ENCODE data around the gene MORF4L1. TPM values are rescaled to one million over a fixed set of nuclear protein-coding genes. Genes with fewer than 3 reads are reported as not detected.

MORF4L1 gene
- total and polyA plus RNA-seq, 2 experiments from 2014 or later = 357 to 388 TPM

DNA sequence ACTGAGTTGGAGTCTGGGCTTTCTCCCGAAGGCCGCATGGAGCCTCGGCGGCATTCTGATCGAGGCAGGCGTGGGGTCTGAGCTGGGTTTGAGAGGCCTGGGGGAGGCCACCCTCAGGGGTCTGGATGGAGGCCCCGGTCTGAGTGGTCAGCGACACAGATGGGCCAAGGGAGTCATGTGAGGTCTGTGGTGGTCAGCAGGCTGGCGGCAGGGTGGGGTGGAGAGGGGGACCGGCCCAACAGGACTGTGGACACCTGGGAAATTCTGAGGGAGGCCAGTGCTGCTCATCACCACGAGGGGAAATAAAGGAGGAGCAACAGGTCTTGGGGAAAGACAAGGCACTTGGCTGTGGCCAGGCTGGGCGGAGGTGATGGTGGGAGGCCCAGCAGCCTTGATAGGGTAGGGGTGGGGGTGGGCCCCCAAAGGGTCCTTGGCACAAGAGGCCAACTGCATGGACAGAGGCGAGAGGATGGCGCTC is 56.0 kb downstream of the MORF4L1 start:
- 90 to 96% methylated on average over 12 to 14 of the region's 14 CpGs for WGBS, 2 experiments (ENCODE audit: low coverage in 1 of 2, low lambda C conversion rate in 2 of 2, missing lambda C conversion rate in 2 of 2)
- Histone ChIP-seq H3K4me1 (ENCODE audit: insufficient read depth) (peaks cover 9% of the 10 kb centered on the region), H3K4me3 (no peak overlapping the region), H3K9me3 (ENCODE audit: low read depth) (no peaks in the 10 kb centered on the region), H3F3A (ENCODE audit: insufficient read depth) (peaks cover 8% of the 10 kb centered on the region), H3K9me2 (ENCODE audit: insufficient read depth) (no peaks in the 10 kb centered on the region), H3K36me3 (ENCODE audit: low read depth) (peaks cover 5% of the 10 kb centered on the region; the same call in 1 of the 2 replicates), H3K27me3 (replicated peaks; ENCODE audit: insufficient read depth) (0 out of 2 replicates have a peak, but pooled peaks cover 7% of the 10 kb centered on the region), H3K79me2 (ENCODE audit: insufficient read depth) (no peaks in the 10 kb centered on the region), H2AFZ (no peak overlapping the region), H3K4me2 (ENCODE audit: unreplicated experiment) (no peak overlapping the region), H3K9ac (no peak overlapping the region), H4K20me1 (ENCODE audit: insufficient read depth) (no peaks in the 10 kb centered on the region), H3K27ac (no peak overlapping the region)
- in situ Hi-C loops (cut with MboI) = no loop called here
- no peak for DNase-seq
- no peak for TF ChIP-seq EZH2phosphoT487 (IDR thresholded peaks at IDR 0.05; ENCODE audit: insufficient read depth, low read depth)
- TF ChIP-seq EZH2 (IDR thresholded peaks at IDR 0.05; ENCODE audit: insufficient read depth, poor library complexity, severe bottlenecking) = no peak

DNA sequence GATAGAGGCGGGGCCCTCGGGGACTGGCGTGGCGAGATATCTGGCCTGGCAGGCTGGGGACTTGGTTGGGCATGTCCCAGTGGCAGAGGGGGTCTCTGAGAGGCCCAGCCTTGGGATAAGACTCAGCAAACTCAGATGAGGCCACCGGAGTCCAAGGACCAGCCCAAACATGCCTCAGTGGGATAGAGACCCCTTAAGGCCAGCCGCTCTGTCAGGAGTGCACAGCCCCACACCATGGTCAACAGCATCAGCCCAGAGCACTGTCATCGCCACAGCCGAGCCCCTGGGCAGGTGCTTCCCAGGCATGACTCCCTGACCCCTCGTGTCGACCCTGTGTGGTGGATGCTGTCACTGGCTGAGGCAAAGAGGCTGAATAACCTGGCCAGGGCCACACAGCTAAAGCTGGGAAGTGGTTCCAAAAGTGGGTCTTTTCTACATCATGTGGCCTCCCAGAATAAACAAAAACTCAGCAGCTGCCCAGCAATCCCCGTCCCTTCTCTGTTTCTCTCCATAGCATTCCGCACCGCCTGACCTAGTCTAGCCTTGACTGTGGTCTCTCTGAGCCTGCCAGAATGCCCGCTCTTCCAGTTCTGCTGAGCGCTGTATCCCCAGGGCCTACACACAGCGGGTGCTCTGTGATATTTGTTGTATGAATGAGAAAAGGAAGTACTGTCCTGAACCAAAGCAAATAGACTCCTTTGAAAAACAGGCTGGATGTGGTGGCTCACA is 57.0 kb downstream of the MORF4L1 start:
- TF ChIP-seq EZH2phosphoT487 (IDR thresholded peaks at IDR 0.05; ENCODE audit: insufficient read depth, low read depth) = no peak
- no peak for TF ChIP-seq EZH2 (IDR thresholded peaks at IDR 0.05; ENCODE audit: insufficient read depth, poor library complexity, severe bottlenecking)
- Histone ChIP-seq H3K4me1 (ENCODE audit: insufficient read depth) (peaks cover 9% of the 10 kb centered on the region), H3K27ac (no peak overlapping the region)

DNA sequence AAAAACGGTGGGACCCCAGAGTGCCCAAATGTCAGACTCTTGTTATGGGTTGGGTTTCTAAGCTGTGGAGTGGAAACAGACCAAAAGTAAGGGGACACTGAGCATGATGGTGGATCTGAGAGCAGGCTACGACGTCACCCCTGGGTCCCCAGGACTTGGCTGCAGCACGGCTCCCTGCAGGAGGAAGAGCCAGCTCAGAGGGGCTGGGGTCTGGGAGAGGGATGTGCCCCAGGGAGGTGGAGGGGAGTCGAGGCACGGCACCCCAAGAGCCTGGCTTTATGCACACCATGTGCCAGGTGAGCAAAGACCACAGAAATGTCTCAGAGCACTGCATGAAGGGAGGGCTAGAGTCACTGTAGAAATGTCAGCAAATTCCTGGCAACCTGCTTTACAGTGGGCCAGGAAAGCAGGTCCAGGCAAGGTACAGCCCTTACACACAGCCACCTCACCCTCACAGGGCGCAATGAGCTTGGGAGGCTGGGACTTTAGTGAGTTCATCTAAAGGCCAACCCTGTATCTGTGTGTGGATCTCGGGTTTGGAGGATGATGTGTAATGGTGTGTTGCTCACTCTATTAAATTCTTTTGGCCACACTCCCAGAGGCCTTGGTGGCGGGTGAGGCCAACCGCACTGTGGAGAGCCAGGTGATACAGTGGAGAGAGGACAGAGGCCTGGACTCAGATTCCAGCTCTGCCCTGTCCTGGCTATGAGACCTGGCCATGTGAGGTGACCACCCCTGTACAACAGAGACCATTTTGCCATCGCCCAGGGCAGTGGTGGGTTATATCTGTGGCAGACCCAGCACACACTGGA is 58.1 kb downstream of the MORF4L1 start:
- no peaks in the 10 kb centered on the region for H3K79me2 ChIP-seq (ENCODE audit: insufficient read depth)
- no peak overlapping the region for H3K9ac ChIP-seq
- TF ChIP-seq EZH2 (IDR thresholded peaks at IDR 0.05; ENCODE audit: insufficient read depth, poor library complexity, severe bottlenecking) (no peak), EZH2phosphoT487 (IDR thresholded peaks at IDR 0.05; ENCODE audit: insufficient read depth, low read depth) (no peak)
- in situ Hi-C loops (cut with MboI) = no loop called here
- no peaks in the 10 kb centered on the region for H4K20me1 ChIP-seq (ENCODE audit: insufficient read depth)
- no peak overlapping the region for H3K4me3 ChIP-seq
- 0 out of 2 replicates have a peak, but pooled peaks cover 4% of the 10 kb centered on the region for H3K36me3 ChIP-seq (ENCODE audit: low read depth)
- 35 to 37% methylated on average over 11 of the region's 11 CpGs for WGBS, 2 experiments (ENCODE audit: low coverage in 1 of 2, low lambda C conversion rate in 2 of 2, missing lambda C conversion rate in 2 of 2)
- no peaks in the 10 kb centered on the region for H3K9me2 ChIP-seq (ENCODE audit: insufficient read depth)
- H3K27me3 ChIP-seq (replicated peaks; ENCODE audit: insufficient read depth) = peaks cover 15% of the 10 kb centered on the region; the same call in 1 of the 2 replicates
- H3K9me3 ChIP-seq (ENCODE audit: low read depth) = no peaks in the 10 kb centered on the region
- H3F3A ChIP-seq (ENCODE audit: insufficient read depth) = peaks cover 8% of the 10 kb centered on the region
- no peak overlapping the region for H2AFZ ChIP-seq
- peak; percentile 98 for DNase-seq
- H3K4me2 ChIP-seq (ENCODE audit: unreplicated experiment) = peak overlapping the region; percentile 12
- H3K4me1 ChIP-seq (ENCODE audit: insufficient read depth) = peaks cover 9% of the 10 kb centered on the region
- 0 out of 2 replicates have a peak overlapping the region, but pooled peaks have one; percentile 20 for H3K27ac ChIP-seq

More for the DNA sequence above, 57.0 kb downstream of the MORF4L1 start:
- no peak overlapping the region for H3K9ac ChIP-seq
- H3K27me3 ChIP-seq (replicated peaks; ENCODE audit: insufficient read depth) = peaks cover 15% of the 10 kb centered on the region; the same call in 1 of the 2 replicates
- no peak overlapping the region for H2AFZ ChIP-seq
- 0 out of 2 replicates have a peak, but pooled peaks cover 4% of the 10 kb centered on the region for H3K36me3 ChIP-seq (ENCODE audit: low read depth)
- in situ Hi-C loops (cut with MboI) = no loop called here
- H3K9me3 ChIP-seq (ENCODE audit: low read depth) = no peaks in the 10 kb centered on the region
- WGBS, 2 experiments (ENCODE audit: low coverage in 1 of 2, low lambda C conversion rate in 2 of 2, missing lambda C conversion rate in 2 of 2) = 90 to 91% methylated on average over 16 of the region's 16 CpGs
- H3K9me2 ChIP-seq (ENCODE audit: insufficient read depth) = no peaks in the 10 kb centered on the region
- peaks cover 8% of the 10 kb centered on the region for H3F3A ChIP-seq (ENCODE audit: insufficient read depth)
- no peaks in the 10 kb centered on the region for H3K79me2 ChIP-seq (ENCODE audit: insufficient read depth)
- no peak overlapping the region for H3K4me3 ChIP-seq
- DNase-seq = no peak
- no peaks in the 10 kb centered on the region for H4K20me1 ChIP-seq (ENCODE audit: insufficient read depth)
- no peak overlapping the region for H3K4me2 ChIP-seq (ENCODE audit: unreplicated experiment)

All from GM23248 (cell line).